Activated T-helper 2 cell treated with anti-CD3 and anti-CD28 coated beads, Interferon-gamma antibody, Interleukin-2, Interleukin-4, amounts not matched to agents 10 μg/mL and 5 μg/mL and 100 μg/mL, durations not matched to agents 14 hours and 24 hours and 36 hours (primary cell): Measurements from ENCODE around the gene BIN2. TPM values are rescaled to one million over a fixed set of nuclear protein-coding genes. Genes with fewer than 3 reads are reported as not detected.
A peak's percentile ranks its signal among the peaks of the same experiment; 100 is the strongest.
"Not testable (repeated sequence)": the region's sequence is repeated elsewhere in the genome, so short reads cannot be mapped to it uniquely, and the experiment has no call there.

Experiments used
- DNase-seq: peaks from one replicate; pipeline ENCODE4 v3.0.0; 2021; ENCODE audit warnings: low spot score
- H3K27ac Mint-ChIP-seq: one replicate; pipeline ENCODE4 v1.8.0; 2021; ENCODE audit warnings: mixed read lengths
- H3K27me3 Mint-ChIP-seq: one replicate; pipeline ENCODE4 v1.8.0; 2021; ENCODE audit warnings: low read depth, mixed read lengths
- H3K36me3 Mint-ChIP-seq: one replicate; pipeline ENCODE4 v1.8.0; 2021; ENCODE audit warnings: low read depth, mixed read lengths
- H3K4me1 Mint-ChIP-seq: one replicate; pipeline ENCODE4 v1.8.0; 2021; ENCODE audit warnings: low read depth, mixed read lengths
- H3K4me3 Mint-ChIP-seq: one replicate; pipeline ENCODE4 v1.8.0; 2021; ENCODE audit warnings: low read depth, mild to moderate bottlenecking, moderate library complexity, mixed read lengths
- H3K9me3 Mint-ChIP-seq: one replicate; pipeline ENCODE4 v1.8.0; 2021; ENCODE audit warnings: mixed read lengths
- intact Hi-C: fragments of 100-400 bp; cut with micrococcal nuclease; formaldehyde crosslinking; loops from one replicate; pipeline ENCODE4 v1.15.1; 2023
- total RNA-seq: library from RNA; stranded (reverse); gene quantifications from 2 replicates; pipeline ENCODE4 v1.2.3, GENCODE V29; 2022

The BIN2 gene
- total RNA-seq, 1 donor from 2014 or later = 45.8 TPM

- Mint-ChIP-seq H3K4me3 (no peak overlapping the region), H3K9me3 (no peaks in the 10 kb centered on the region), H3K4me1 (peaks cover 7% of the 10 kb centered on the region), H3K27me3 (no peaks in the 10 kb centered on the region), H3K36me3 (peaks cover 43% of the 10 kb centered on the region), H3K27ac (peak overlapping the region; percentile 40)
- no peak for DNase-seq
- intact Hi-C loops = no loop called here
Measured at GRCh38 chr12:51293696-51294095, 30.3 kb downstream of the BIN2 start.

GRCh38 chr12:51291603-51292513, 32.1 kb downstream of the BIN2 start:
- intact Hi-C loops, H3K4me1 Mint-ChIP-seq, H3K27ac Mint-ChIP-seq, H3K9me3 Mint-ChIP-seq, H3K27me3 Mint-ChIP-seq, DNase-seq, H3K4me3 Mint-ChIP-seq: not testable (repeated sequence)
- peaks cover 45% of the 10 kb centered on the region for H3K36me3 Mint-ChIP-seq

GRCh38 chr12:51285843-51286242, 38.1 kb downstream of the BIN2 start:
- intact Hi-C loops = no loop called here
- H3K27ac Mint-ChIP-seq = no peak overlapping the region
- DNase-seq = no peak
- H3K4me3 Mint-ChIP-seq = no peak overlapping the region
- no peaks in the 10 kb centered on the region for H3K27me3 Mint-ChIP-seq
- H3K36me3 Mint-ChIP-seq = peaks cover 41% of the 10 kb centered on the region
- H3K9me3 Mint-ChIP-seq = no peaks in the 10 kb centered on the region
- no peaks in the 10 kb centered on the region for H3K4me1 Mint-ChIP-seq

GRCh38 chr12:51281202-51281924, 42.6 kb downstream of the BIN2 start:
- intact Hi-C loops = no loop called here
- H3K27ac Mint-ChIP-seq = no peak overlapping the region
- H3K36me3 Mint-ChIP-seq = peaks cover 25% of the 10 kb centered on the region

GRCh38 chr12:51275088-51275487, 48.9 kb downstream of the BIN2 start:
- H3K27me3 Mint-ChIP-seq = peaks cover 20% of the 10 kb centered on the region
- H3K4me1 Mint-ChIP-seq = peaks cover 12% of the 10 kb centered on the region
- H3K4me3 Mint-ChIP-seq = no peak overlapping the region
- H3K9me3 Mint-ChIP-seq = no peaks in the 10 kb centered on the region
- no peaks in the 10 kb centered on the region for H3K36me3 Mint-ChIP-seq
- no peak for DNase-seq
- intact Hi-C loops = no loop called here
- H3K27ac Mint-ChIP-seq = no peak overlapping the region

More at GRCh38 chr12:51281202-51281924, 42.6 kb downstream of the BIN2 start:
- no peak for DNase-seq
- H3K4me3 Mint-ChIP-seq = no peak overlapping the region
- H3K27me3 Mint-ChIP-seq = no peaks in the 10 kb centered on the region
- no peaks in the 10 kb centered on the region for H3K9me3 Mint-ChIP-seq
- H3K4me1 Mint-ChIP-seq = no peaks in the 10 kb centered on the region

GRCh38 chr12:51272810-51273209, 51.2 kb downstream of the BIN2 start:
- H3K36me3 Mint-ChIP-seq, intact Hi-C loops, DNase-seq, H3K27ac Mint-ChIP-seq, H3K4me3 Mint-ChIP-seq, H3K9me3 Mint-ChIP-seq: not testable (repeated sequence)
- peaks cover 31% of the 10 kb centered on the region for H3K27me3 Mint-ChIP-seq
- H3K4me1 Mint-ChIP-seq = peaks cover 12% of the 10 kb centered on the region

- Mint-ChIP-seq H3K4me3 (peak overlapping the region; percentile 85), H3K27me3 (peaks cover 37% of the 10 kb centered on the region), H3K36me3 (no peaks in the 10 kb centered on the region), H3K9me3 (no peaks in the 10 kb centered on the region), H3K27ac (no peak overlapping the region), H3K4me1 (peaks cover 12% of the 10 kb centered on the region)
- DNase-seq = no peak
- intact Hi-C loops = no loop called here
Measured at GRCh38 chr12:51270951-51271518, 52.9 kb downstream of the BIN2 start.

- H3K36me3 Mint-ChIP-seq = no peaks in the 10 kb centered on the region
- H3K4me3 Mint-ChIP-seq = peak within 1 kb of the TSS; percentile 85
- peak; percentile 31 for DNase-seq
- H3K4me1 Mint-ChIP-seq = peaks cover 15% of the 10 kb centered on the region
- no peaks in the 10 kb centered on the region for H3K9me3 Mint-ChIP-seq
- peaks cover 39% of the 10 kb centered on the region for H3K27me3 Mint-ChIP-seq
- intact Hi-C loops = no loop called here
- H3K27ac Mint-ChIP-seq = no peak within 1 kb of the TSS
Measured at GRCh38 chr12:51270067-51270950, 53.7 kb downstream of the BIN2 start, which contains the start of gene SMAGP. TSS of gene SMAGP (minus strand) at chr12:51270415. CDS start at chr12:51269278, 1,137 bp downstream.

GRCh38 chr12:51269174-51270066, 54.6 kb downstream of the BIN2 start:
- peaks cover 19% of the 10 kb centered on the region for H3K4me1 Mint-ChIP-seq
- H3K27ac Mint-ChIP-seq = no peak overlapping the region
- H3K36me3 Mint-ChIP-seq = no peaks in the 10 kb centered on the region
- intact Hi-C loops = loop anchor here (1.0 kb wide), 1 partner anchor 72 kb away; no protein-coding TSS in a partner anchor
- no peaks in the 10 kb centered on the region for H3K9me3 Mint-ChIP-seq
- H3K27me3 Mint-ChIP-seq = peaks cover 39% of the 10 kb centered on the region
- H3K4me3 Mint-ChIP-seq = peak overlapping the region; percentile 75
- peak; percentile 31 for DNase-seq

GRCh38 chr12:51265024-51265423, 59.0 kb downstream of the BIN2 start:
- Mint-ChIP-seq H3K36me3 (no peaks in the 10 kb centered on the region), H3K9me3 (no peaks in the 10 kb centered on the region), H3K27me3 (peaks cover 18% of the 10 kb centered on the region), H3K4me3 (no peak overlapping the region), H3K27ac (no peak overlapping the region), H3K4me1 (peaks cover 17% of the 10 kb centered on the region)
- intact Hi-C loops = no loop called here
- DNase-seq = no peak

- peaks cover 17% of the 10 kb centered on the region for H3K4me1 Mint-ChIP-seq
- H3K9me3 Mint-ChIP-seq = no peaks in the 10 kb centered on the region
Measured at GRCh38 chr12:51264297-51264696, 59.7 kb downstream of the BIN2 start.

More at GRCh38 chr12:51264297-51264696, 59.7 kb downstream of the BIN2 start:
- intact Hi-C loops = no loop called here
- Mint-ChIP-seq H3K4me3 (no peak overlapping the region), H3K27me3 (peaks cover 16% of the 10 kb centered on the region), H3K27ac (no peak overlapping the region), H3K36me3 (no peaks in the 10 kb centered on the region)
- no peak for DNase-seq
